ENCODE data around the gene USP13. TPM values are rescaled to one million over a fixed set of nuclear protein-coding genes. Genes with fewer than 3 reads are reported as not detected.
A peak's percentile ranks its signal among the peaks of the same experiment; 100 is the strongest.

Gene USP13
- total RNA-seq, 6 experiments from 2014 or later: 17.1 to 25.0 (median 21.5) TPM

GRCh38 chr3:179688850-179689249 lies 36.0 kb downstream of the USP13 start:
- peak overlapping the region; percentile 30; the same call in 1 of the 2 replicates for H3K27ac Mint-ChIP-seq
- no peaks in the 10 kb centered on the region for H3K27me3 Mint-ChIP-seq (ENCODE audit: insufficient read depth)
- H3K9me3 Mint-ChIP-seq: no peaks in the 10 kb centered on the region
- TF ChIP-seq CTCF (IDR thresholded peaks at IDR 0.05): no peak
- peaks cover 31% of the 10 kb centered on the region for H3K36me3 Mint-ChIP-seq (ENCODE audit: low read depth)
- DNase-seq: peak; percentile 46
- H3K4me3 Mint-ChIP-seq: no peak overlapping the region
- H3K4me1 Mint-ChIP-seq (ENCODE audit: low read depth): peaks cover 4% of the 10 kb centered on the region; the same call in 1 of the 2 replicates

- no peaks in the 10 kb centered on the region for H3K9me3 Mint-ChIP-seq
- no peaks in the 10 kb centered on the region for H3K27me3 Mint-ChIP-seq (ENCODE audit: insufficient read depth)
- peaks cover 10% of the 10 kb centered on the region; the same call in 1 of the 2 replicates for H3K4me1 Mint-ChIP-seq (ENCODE audit: low read depth)
- DNase-seq: no peak
- TF ChIP-seq CTCF (IDR thresholded peaks at IDR 0.05): no peak
- no peak overlapping the region for H3K4me3 Mint-ChIP-seq
- H3K36me3 Mint-ChIP-seq (ENCODE audit: low read depth): peaks cover 20% of the 10 kb centered on the region; the same call in 1 of the 2 replicates
- no peak overlapping the region for H3K27ac Mint-ChIP-seq
Observed at GRCh38 chr3:179694731-179695130, 41.9 kb downstream of the USP13 start.

- no peak for TF ChIP-seq CTCF (IDR thresholded peaks at IDR 0.05)
- Mint-ChIP-seq H3K27ac (no peak overlapping the region), H3K9me3 (no peaks in the 10 kb centered on the region), H3K36me3 (ENCODE audit: low read depth) (peaks cover 24% of the 10 kb centered on the region; the same call in 1 of the 2 replicates), H3K27me3 (ENCODE audit: insufficient read depth) (no peaks in the 10 kb centered on the region), H3K4me1 (ENCODE audit: low read depth) (peaks cover 10% of the 10 kb centered on the region; the same call in 1 of the 2 replicates), H3K4me3 (no peak overlapping the region)
- no peak for DNase-seq
Observed at GRCh38 chr3:179695672-179696313, 43.0 kb downstream of the USP13 start.

GRCh38 chr3:179697736-179698332 lies 45.0 kb downstream of the USP13 start:
- DNase-seq: no peak
- no peak for TF ChIP-seq CTCF (IDR thresholded peaks at IDR 0.05)
- H3K9me3 Mint-ChIP-seq: no peaks in the 10 kb centered on the region
- no peaks in the 10 kb centered on the region for H3K27me3 Mint-ChIP-seq (ENCODE audit: insufficient read depth)
- H3K4me1 Mint-ChIP-seq (ENCODE audit: low read depth): peaks cover 7% of the 10 kb centered on the region; the same call in 1 of the 2 replicates
- H3K4me3 Mint-ChIP-seq: no peak overlapping the region
- no peak overlapping the region for H3K27ac Mint-ChIP-seq
- H3K36me3 Mint-ChIP-seq (ENCODE audit: low read depth): peaks cover 13% of the 10 kb centered on the region

- no peaks in the 10 kb centered on the region for H3K27me3 Mint-ChIP-seq (ENCODE audit: insufficient read depth)
- no peak for TF ChIP-seq CTCF (IDR thresholded peaks at IDR 0.05)
- no peaks in the 10 kb centered on the region for H3K9me3 Mint-ChIP-seq
- H3K4me1 Mint-ChIP-seq (ENCODE audit: low read depth): peaks cover 7% of the 10 kb centered on the region; the same call in 1 of the 2 replicates
- no peak overlapping the region for H3K4me3 Mint-ChIP-seq
- H3K36me3 Mint-ChIP-seq (ENCODE audit: low read depth): peaks cover 15% of the 10 kb centered on the region
- no peak overlapping the region for H3K27ac Mint-ChIP-seq
- DNase-seq: no peak
Observed at GRCh38 chr3:179700716-179701115, 47.9 kb downstream of the USP13 start.
